A549 (cell line): ENCODE data around the gene UBE2E2.

ENCODE experiments used
- CTCF ChIP-seq: fragments of >200 bp; sonication (Bioruptor Twin); formaldehyde crosslinking; IDR thresholded peaks from 3 replicates; pipeline ENCODE4 v1.5.1; 2016
- POLR2A ChIP-seq: IDR thresholded peaks from 2 replicates; pipeline ENCODE4 v1.6.1; 2012; ENCODE audit warnings: mild to moderate bottlenecking, low read length
- RFX5 ChIP-seq: fragments of 450-650 bp; IDR thresholded peaks from 2 replicates; pipeline ENCODE4 v1.7.1; 2014; ENCODE audit warnings: antibody characterized with exemption, mild to moderate bottlenecking, moderate library complexity
- ZC3H11A ChIP-seq: fragments of 450-650 bp; IDR thresholded peaks from 2 replicates; pipeline ENCODE4 v1.6.1; 2014; ENCODE audit warnings: antibody characterized with exemption, mild to moderate bottlenecking
- ZNF302 ChIP-seq: fragments of 250-450 bp; sonication (Bioruptor Pico); IDR thresholded peaks from 2 replicates; pipeline ENCODE4 v1.9.0; 2021; ENCODE audit warnings: inconsistent platforms, mild to moderate bottlenecking, moderate library complexity
- TF ChIP-seq, protein P1 (sequence below): IDR thresholded peaks from 2 replicates; pipeline ENCODE4 v1.6.1; 2012

- no peak for TF ChIP-seq CTCF
- TF ChIP-seq RFX5: no peak
- TF ChIP-seq POLR2A: no peak
- TF ChIP-seq ZC3H11A: no peak
- TF ChIP-seq, protein P1, sequence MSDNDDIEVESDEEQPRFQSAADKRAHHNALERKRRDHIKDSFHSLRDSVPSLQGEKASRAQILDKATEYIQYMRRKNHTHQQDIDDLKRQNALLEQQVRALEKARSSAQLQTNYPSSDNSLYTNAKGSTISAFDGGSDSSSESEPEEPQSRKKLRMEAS: no peak
- no peak for TF ChIP-seq ZNF302 (CRISPR knock-in tag)
These were observed 370.7 kb downstream of the UBE2E2 start for GRCh38 chr3:23573827-23574226.
